PC-9 (cell line): ENCODE results near the gene EIF5. TPM values are rescaled to one million over a fixed set of nuclear protein-coding genes. Genes with fewer than 3 reads are reported as not detected.

Experiments
- BruUV-seq: library from RNA; stranded (reverse); fragments of 400-500 nt; replicated peaks from 2 replicates; lab custom pipeline; 2021; lab: Mats Ljungman, UMichigan
- CTCF ChIA-PET: fragments of 300-600 bp; sonication (Branson Sonifier 250); formaldehyde crosslinking; loops from one replicate; lab custom pipeline; 2022; ENCODE audit warnings: antibody characterized with exemption; lab: Charles Lee
- POLR2A ChIA-PET: fragments of 300-600 bp; sonication (Branson Sonifier 250); formaldehyde crosslinking; loops from one replicate; lab custom pipeline; 2022; ENCODE audit warnings: antibody characterized with exemption; ENCODE audit not compliant: unreplicated experiment; lab: Charles Lee
- DNase-seq, 2 experiments: peaks; one replicate each; pipeline versions ENCODE4 v3.0.0 to v3.0.0-alpha.2; 2015 to 2022; ENCODE audit warnings: mixed read lengths in 1 of 2
- H2AFZ ChIP-seq: fragments of 200-600 bp; sonication (generic); 2 replicates; pipeline ENCODE4 v1.8.1; 2017; ENCODE audit warnings: antibody characterized with exemption
- H3F3A ChIP-seq: fragments of 200-600 bp; sonication (generic); 2 replicates; pipeline ENCODE4 v1.8.1; 2017; ENCODE audit warnings: antibody characterized with exemption, mild to moderate bottlenecking, low read depth; ENCODE audit not compliant: insufficient read depth
- H3K27ac ChIP-seq: fragments of 200-600 bp; sonication (generic); 2 replicates; pipeline ENCODE4 v1.6.1; 2016; ENCODE audit warnings: mixed run types
- H3K27me3 ChIP-seq: fragments of 200-600 bp; sonication (generic); 2 replicates; pipeline ENCODE4 v1.6.1; 2016; ENCODE audit warnings: low read depth, mixed run types; ENCODE audit not compliant: insufficient read depth
- H3K36me3 ChIP-seq: fragments of 200-600 bp; sonication (generic); 2 replicates; pipeline ENCODE4 v1.6.1; 2016; ENCODE audit warnings: low read depth, mixed run types
- H3K4me1 ChIP-seq: fragments of 200-600 bp; sonication (generic); replicated peaks from 2 replicates; pipeline ENCODE4 v1.6.1; 2016; ENCODE audit warnings: mixed run types; ENCODE audit not compliant: insufficient read depth
- H3K4me2 ChIP-seq: fragments of 200-600 bp; sonication (generic); 2 replicates; pipeline ENCODE4 v1.6.1; 2017; ENCODE audit warnings: mixed run types
- H3K4me3 ChIP-seq: fragments of 200-600 bp; sonication (generic); 2 replicates; pipeline ENCODE4 v1.6.1; 2016; ENCODE audit warnings: mixed run types
- H3K79me2 ChIP-seq: fragments of 200-600 bp; sonication (generic); 2 replicates; pipeline ENCODE4 v1.6.1; 2017; ENCODE audit warnings: low read depth, mixed run types
- H3K9me2 ChIP-seq: fragments of 200-600 bp; sonication (generic); 2 replicates; pipeline ENCODE4 v1.8.1; 2017; ENCODE audit warnings: mild to moderate bottlenecking; ENCODE audit not compliant: insufficient read depth
- H3K9me3 ChIP-seq: fragments of 200-600 bp; sonication (generic); 2 replicates; pipeline ENCODE4 v1.8.1; 2016; ENCODE audit warnings: low read depth; ENCODE audit not compliant: insufficient read depth
- H4K20me1 ChIP-seq: fragments of 200-600 bp; sonication (generic); 2 replicates; pipeline ENCODE4 v1.8.1; 2017; ENCODE audit not compliant: insufficient read depth
- EZH2 ChIP-seq: fragments of 200-600 bp; sonication (generic); IDR thresholded peaks from 2 replicates; pipeline ENCODE4 v1.8.0; 2017; ENCODE audit warnings: antibody characterized with exemption, low read depth
- intact Hi-C: fragments of 100-400 bp; cut with micrococcal nuclease; formaldehyde crosslinking; loops from one replicate; pipeline ENCODE4 v1.10.0; 2022; ENCODE audit not compliant: unreplicated experiment
- total RNA-seq: library from RNA; stranded (reverse); gene quantifications from 2 replicates; pipeline ENCODE4 v1.2.3, GENCODE V29; 2021
- TF ChIP-seq, protein P1 (sequence below): fragments of 200-600 bp; sonication (generic); conservative IDR thresholded peaks from 2 replicates; pipeline ENCODE4 v1.6.1; 2017; ENCODE audit warnings: mixed run types, antibody characterized with exemption, mild to moderate bottlenecking, moderate library complexity

Gene EIF5
- total RNA-seq, 1 experiment from 2014 or later = 330 TPM

- H2AFZ ChIP-seq = no peak overlapping the region
- ChIA-PET CTCF (interaction anchor here (0.6 to 0.9 kb wide), 5 partner anchors 33 to 246 kb away, joined by 3 to 8 read pairs (median 4); no protein-coding TSS in a partner anchor), POLR2A (interaction anchor here (0.6 kb wide), 1 partner anchor 39 kb away, joined by 4 read pairs; no protein-coding TSS in a partner anchor)
- no peak overlapping the region for H3K4me3 ChIP-seq
- no peaks in the 10 kb centered on the region for H3K36me3 ChIP-seq
- TF ChIP-seq, protein P1, sequence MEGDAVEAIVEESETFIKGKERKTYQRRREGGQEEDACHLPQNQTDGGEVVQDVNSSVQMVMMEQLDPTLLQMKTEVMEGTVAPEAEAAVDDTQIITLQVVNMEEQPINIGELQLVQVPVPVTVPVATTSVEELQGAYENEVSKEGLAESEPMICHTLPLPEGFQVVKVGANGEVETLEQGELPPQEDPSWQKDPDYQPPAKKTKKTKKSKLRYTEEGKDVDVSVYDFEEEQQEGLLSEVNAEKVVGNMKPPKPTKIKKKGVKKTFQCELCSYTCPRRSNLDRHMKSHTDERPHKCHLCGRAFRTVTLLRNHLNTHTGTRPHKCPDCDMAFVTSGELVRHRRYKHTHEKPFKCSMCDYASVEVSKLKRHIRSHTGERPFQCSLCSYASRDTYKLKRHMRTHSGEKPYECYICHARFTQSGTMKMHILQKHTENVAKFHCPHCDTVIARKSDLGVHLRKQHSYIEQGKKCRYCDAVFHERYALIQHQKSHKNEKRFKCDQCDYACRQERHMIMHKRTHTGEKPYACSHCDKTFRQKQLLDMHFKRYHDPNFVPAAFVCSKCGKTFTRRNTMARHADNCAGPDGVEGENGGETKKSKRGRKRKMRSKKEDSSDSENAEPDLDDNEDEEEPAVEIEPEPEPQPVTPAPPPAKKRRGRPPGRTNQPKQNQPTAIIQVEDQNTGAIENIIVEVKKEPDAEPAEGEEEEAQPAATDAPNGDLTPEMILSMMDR = no peak
- no peak for TF ChIP-seq EZH2
- peaks cover 39% of the 10 kb centered on the region for H3F3A ChIP-seq
- H4K20me1 ChIP-seq = no peaks in the 10 kb centered on the region
- no peaks in the 10 kb centered on the region for H3K79me2 ChIP-seq
- intact Hi-C loops = loop anchor here (10.0 kb wide), 2 partner anchors 595 to 1625 kb away; no protein-coding TSS in a partner anchor
- no peaks in the 10 kb centered on the region; the same call in 1 of the 2 replicates for H3K9me3 ChIP-seq
- H3K4me1 ChIP-seq = peaks cover 32% of the 10 kb centered on the region
- no peak for DNase-seq
- H3K9me2 ChIP-seq = no peaks in the 10 kb centered on the region
- no peak overlapping the region for H3K27ac ChIP-seq
- H3K27me3 ChIP-seq = no peaks in the 10 kb centered on the region
- no peak overlapping the region for H3K4me2 ChIP-seq
- BruUV-seq = no TSS peak
Measured at GRCh38 chr14:103290056-103290455, 44.0 kb upstream of the EIF5 start.

DNA sequence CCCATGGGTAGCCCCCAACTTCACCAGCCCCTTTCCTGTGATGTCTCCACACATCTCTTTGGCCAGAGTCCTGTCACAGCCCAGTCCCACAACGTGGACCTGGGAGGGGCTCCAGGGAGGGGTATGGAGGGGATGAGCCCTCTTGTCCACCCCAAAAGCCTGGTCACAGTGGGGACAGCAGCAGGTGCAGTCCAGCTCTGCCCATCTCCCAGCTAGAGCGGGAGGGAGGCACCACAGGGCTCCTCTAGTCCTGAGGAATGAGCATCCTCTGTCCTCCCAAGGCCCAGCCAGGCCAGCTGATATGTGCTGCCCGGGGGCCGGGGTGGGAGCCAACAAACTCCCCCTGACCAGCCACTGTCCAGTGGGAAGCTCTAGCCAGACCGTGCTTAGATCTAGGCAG lies 43.5 kb upstream of the EIF5 start:
- intact Hi-C loops = loop anchor here (10.0 kb wide), 2 partner anchors 596 to 1626 kb away; no protein-coding TSS in a partner anchor

GRCh38 chr14:103290961-103291360 lies 43.1 kb upstream of the EIF5 start:
- Histone ChIP-seq H3K9me3 (no peaks in the 10 kb centered on the region; the same call in 1 of the 2 replicates), H3F3A (peaks cover 38% of the 10 kb centered on the region), H3K4me1 (peaks cover 32% of the 10 kb centered on the region), H3K36me3 (no peaks in the 10 kb centered on the region), H2AFZ (no peak overlapping the region), H3K4me3 (no peak overlapping the region), H3K27me3 (no peaks in the 10 kb centered on the region), H4K20me1 (no peaks in the 10 kb centered on the region), H3K79me2 (no peaks in the 10 kb centered on the region), H3K9me2 (no peaks in the 10 kb centered on the region), H3K4me2 (no peak overlapping the region), H3K27ac (no peak overlapping the region)
- CTCF ChIA-PET = interaction anchor here (0.6 to 3.1 kb wide), 5 partner anchors 132 to 596 kb away, joined by 3 to 18 read pairs (median 3); no protein-coding TSS in a partner anchor
- no peak for DNase-seq
- intact Hi-C loops = loop anchor here (10.0 kb wide), 2 partner anchors 596 to 1626 kb away; no protein-coding TSS in a partner anchor
- TF ChIP-seq EZH2 = no peak
- TF ChIP-seq, protein P1 = no peak
- no TSS peak for BruUV-seq
- POLR2A ChIA-PET = interaction anchor here (0.7 kb wide), 1 partner anchor 134 kb away, joined by 4 read pairs; no protein-coding TSS in a partner anchor

More for the DNA sequence above, 43.5 kb upstream of the EIF5 start:
- Histone ChIP-seq H3K4me3 (no peak overlapping the region), H4K20me1 (no peaks in the 10 kb centered on the region), H2AFZ (no peak overlapping the region), H3K27ac (no peak overlapping the region), H3K36me3 (no peaks in the 10 kb centered on the region), H3K4me1 (peaks cover 32% of the 10 kb centered on the region), H3K9me2 (no peaks in the 10 kb centered on the region), H3F3A (peaks cover 38% of the 10 kb centered on the region), H3K4me2 (no peak overlapping the region), H3K27me3 (no peaks in the 10 kb centered on the region), H3K9me3 (no peaks in the 10 kb centered on the region; the same call in 1 of the 2 replicates), H3K79me2 (no peaks in the 10 kb centered on the region)
- ChIA-PET POLR2A (interaction anchor here (0.6 kb wide), 1 partner anchor 39 kb away, joined by 4 read pairs; no protein-coding TSS in a partner anchor), CTCF (interaction anchor here (0.6 to 3.1 kb wide), 4 partner anchors 101 to 246 kb away, joined by 3 to 18 read pairs (median 4); no protein-coding TSS in a partner anchor)
- no TSS peak for BruUV-seq
- no peak for TF ChIP-seq EZH2
- TF ChIP-seq, protein P1 = no peak
- no peak for DNase-seq
